Activated CD4-positive, alpha-beta T cell treated with anti-CD3 and anti-CD28 coated beads for 24 hours (primary cell): Measurements from ENCODE around the gene FRMD3.
"Not testable (repeated sequence)": the region's sequence is repeated elsewhere in the genome, so short reads cannot be mapped to it uniquely, and the experiment has no call there.

ENCODE experiments used
- DNase-seq, 2 donors: peaks; one replicate each; pipeline ENCODE4 v3.0.0-alpha.2; 2020; ENCODE audit warnings: low read depth in 2 of 2

The FRMD3 gene

DNA sequence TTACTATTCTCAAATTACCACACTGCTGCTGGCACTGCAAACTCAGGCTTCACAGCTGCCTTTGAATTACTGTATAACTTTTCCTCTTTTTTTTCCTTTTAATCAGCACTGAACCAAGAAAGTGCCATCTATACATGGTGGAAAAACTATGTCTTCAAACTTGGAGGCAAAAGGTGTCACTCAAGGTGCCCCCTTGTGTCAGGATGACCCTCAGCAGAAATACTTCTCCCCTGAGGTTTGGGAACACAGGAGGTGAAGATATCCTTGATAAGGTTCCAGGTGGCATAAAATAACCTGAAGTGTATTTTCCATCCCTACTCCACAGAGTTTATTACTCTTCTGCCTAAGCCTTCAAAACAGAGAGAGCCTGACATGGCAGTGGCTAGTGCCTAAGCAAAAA is 14.5 kb downstream of the FRMD3 start:
- DNase-seq = no peak

GRCh38 chr9:83521411-83521810 is 16.8 kb downstream of the FRMD3 start:
- DNase-seq = no peak

- no peak for DNase-seq
These were observed 17.2 kb downstream of the FRMD3 start for GRCh38 chr9:83521011-83521410.

- no peak for DNase-seq
These were observed 17.9 kb downstream of the FRMD3 start for GRCh38 chr9:83520292-83520691.

- not testable (repeated sequence) for DNase-seq
These were observed 20.2 kb downstream of the FRMD3 start for GRCh38 chr9:83517980-83518379.

DNA sequence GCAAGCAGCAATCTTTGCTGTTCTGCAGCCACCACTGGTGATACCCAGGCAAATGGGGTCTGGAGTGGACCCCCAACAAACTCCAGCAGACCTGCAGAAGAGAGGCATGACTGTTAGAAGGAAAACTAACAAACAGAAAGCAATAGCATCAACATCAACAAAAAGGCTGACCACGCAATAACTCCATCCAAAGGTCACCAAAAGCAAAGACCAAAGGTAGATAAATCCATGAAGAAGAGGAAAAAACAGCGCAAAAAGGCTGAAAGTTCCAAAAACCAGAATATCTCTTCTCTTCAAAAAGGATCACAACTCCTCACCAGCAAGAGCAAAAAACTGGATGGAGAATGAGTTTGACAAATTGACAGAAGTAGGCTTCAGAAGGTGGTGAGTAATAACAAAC is 23.4 kb downstream of the FRMD3 start:
- DNase-seq = no peak

DNA sequence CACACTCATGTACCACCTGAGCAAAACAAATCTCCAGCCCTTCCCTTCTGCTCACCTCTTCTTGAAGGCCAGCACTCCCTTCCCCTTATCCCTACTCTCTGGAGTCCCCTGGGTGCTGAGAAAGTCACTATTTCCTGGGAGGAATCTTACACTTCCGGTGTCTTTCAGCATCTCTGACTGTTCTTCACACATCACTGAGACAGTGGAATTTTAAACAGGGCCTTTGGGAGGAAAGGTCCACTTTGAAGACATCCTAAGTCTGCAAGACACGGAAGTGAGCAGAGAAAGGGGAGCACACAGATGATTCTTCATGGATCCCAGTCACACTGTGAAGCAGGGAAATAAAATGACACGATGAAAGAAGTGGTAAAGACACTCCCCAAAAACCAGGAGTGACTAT is 25.6 kb downstream of the FRMD3 start:
- no peak for DNase-seq

GRCh38 chr9:83511051-83511450 is 27.1 kb downstream of the FRMD3 start:
- no peak for DNase-seq

DNA sequence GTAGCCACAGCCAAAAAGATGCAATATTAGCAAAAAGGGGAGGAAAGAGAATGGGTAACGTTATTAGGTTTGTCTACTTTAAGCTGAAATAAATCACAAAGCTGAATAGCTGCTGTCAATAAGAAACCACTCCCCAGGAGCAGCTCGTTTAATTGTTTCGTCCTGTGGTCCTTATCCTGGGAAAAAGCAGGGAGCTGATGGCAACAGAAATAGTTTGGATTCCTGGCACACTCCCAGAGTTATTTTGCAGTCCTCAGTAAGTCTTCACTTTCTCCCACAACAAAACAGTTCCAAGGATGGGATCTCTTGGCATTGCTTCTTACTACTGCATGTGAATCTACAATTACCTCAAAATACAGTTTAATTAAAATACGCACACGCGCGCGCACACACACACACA is 28.8 kb downstream of the FRMD3 start:
- no peak for DNase-seq

DNA sequence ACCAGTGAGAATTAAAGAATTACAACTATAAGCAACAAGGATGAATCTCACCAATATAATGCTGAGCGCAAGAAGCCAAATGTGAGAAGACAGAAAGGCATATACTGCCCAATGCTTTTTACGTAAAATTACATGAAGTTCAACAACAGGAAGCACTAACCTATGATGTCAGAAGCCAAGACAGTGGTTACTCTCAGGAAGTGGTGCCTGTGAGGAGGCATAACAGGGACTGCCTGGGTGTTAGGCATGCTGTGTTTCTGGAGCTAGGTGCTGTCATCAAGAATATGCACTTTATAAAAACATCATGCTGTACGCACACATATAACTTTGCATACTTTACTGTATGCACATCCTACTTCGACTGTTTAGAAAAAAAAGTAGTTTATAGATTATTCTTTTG is 30.1 kb downstream of the FRMD3 start:
- no peak for DNase-seq

DNA sequence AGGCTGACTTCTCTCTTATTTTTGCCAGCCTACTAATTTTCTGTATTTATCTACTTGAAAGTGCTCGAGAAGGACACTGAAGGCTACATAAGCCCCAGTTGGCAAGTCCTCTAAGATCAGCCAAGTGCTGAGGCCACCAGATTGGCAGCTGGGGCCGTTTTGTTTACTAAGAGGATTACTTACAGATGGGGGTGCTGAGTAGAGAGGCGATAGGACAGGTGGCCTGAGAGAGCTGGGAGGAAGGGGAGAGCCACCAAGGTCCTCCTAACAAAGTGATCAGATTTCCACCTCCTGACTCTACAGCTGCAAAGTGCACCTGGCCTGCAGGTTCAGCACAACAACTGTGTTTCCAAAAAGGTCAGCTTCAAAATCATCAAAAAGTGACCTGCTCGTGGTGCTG is 32.9 kb downstream of the FRMD3 start:
- DNase-seq = no peak

DNA sequence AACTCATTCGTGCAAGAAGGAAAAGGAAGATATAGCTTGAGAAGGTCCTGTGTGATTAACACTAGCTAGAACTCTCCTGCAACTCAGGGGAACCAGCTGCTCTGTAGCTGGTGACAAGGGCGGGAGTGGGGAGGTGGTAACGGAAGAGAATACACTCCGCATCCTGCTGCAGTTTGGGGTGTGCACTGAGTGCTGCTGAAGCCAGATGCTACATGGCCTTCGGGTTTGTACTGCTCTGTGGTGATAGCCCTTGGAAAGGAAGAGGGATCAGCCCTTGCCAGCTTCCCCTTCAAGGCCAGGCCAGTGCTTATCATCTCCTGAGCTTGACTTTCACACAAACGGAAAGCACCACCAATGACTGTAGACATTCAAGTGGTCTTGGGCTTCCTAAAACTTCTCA is 34.3 kb downstream of the FRMD3 start:
- DNase-seq = no peak

DNA sequence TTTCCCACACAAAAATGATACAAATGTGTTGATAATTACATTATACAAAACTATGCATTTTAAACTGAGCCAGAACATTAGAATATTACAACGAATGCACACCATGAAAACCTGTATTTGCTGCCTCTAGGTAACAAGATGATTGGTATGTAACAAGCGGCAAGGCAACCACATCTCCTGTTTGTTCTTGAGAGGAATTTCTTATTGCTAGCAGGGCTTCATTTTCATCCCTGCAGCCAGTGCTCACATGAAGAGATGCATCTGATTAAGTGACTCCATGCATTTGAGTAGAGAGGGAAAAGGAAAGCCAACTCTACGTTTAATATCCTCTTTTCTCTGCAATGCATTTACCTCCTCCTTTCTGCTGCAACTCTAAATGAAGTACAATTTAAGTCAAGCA is 36.6 kb downstream of the FRMD3 start:
- DNase-seq = no peak

- no peak for DNase-seq
These were observed 40.8 kb downstream of the FRMD3 start for GRCh38 chr9:83497441-83497840.

DNA sequence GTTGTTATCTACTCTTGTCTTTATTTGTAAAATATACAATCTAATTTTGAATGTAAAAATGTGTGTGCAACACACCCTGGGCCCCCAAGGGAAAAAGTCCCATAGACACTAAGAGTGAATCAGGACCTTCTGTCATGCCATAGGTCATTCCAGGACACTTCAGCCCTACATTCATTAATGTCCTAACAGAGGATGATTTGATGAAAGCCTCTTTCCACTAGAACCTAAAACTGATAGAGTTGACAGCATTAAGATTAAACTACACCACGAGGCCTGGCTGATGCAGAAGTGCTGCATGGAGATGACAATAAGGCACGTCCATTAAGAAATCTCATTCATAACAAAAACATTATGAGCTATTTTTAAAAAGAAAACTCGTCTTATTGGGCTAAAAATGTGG is 46.2 kb downstream of the FRMD3 start:
- no peak for DNase-seq

GRCh38 chr9:83491413-83491812 is 46.8 kb downstream of the FRMD3 start:
- DNase-seq = no peak

- DNase-seq = no peak
These were observed 48.2 kb downstream of the FRMD3 start for GRCh38 chr9:83489961-83490360.

DNA sequence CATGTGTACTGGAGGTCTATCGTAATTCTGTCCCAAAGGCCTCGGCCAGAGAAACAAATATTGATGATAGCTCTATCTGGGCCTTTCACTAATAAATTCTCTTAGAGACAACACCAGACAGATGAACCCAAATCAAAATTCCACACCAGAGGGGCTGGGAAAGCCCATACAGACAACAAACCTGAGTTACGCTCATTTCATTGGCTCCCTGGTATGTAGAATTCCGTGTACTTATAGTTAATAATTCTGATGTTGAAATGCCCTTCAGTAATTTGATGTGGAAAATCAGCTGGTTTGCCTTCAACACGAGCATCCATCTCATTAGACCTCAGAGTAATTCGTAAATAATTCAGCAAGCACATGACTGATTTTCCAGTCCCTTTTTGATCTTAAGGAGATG is 53.2 kb downstream of the FRMD3 start:
- DNase-seq = no peak

- no peak for DNase-seq
These were observed 55.0 kb downstream of the FRMD3 start for GRCh38 chr9:83483223-83483622.

GRCh38 chr9:83479765-83480164 is 58.4 kb downstream of the FRMD3 start:
- no peak for DNase-seq

DNA sequence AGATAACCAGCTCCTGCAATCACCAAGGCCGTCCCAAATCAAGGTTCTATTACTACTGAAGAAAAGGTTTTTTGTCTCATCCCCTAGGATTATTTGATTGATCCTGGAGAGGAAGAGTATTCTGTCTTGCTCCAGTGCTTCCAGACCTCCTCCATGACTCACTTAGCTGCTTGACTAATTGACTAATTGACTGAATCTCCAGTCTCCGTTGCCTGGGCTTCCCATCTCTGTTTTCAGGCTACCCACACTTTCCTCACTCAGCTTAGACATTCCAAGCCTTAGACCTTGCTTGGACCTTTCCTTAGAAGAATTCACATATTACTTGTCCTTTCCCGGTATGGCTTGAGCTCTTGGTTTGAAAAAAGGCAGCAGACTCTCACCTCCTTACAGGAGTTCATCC is 60.6 kb downstream of the FRMD3 start:
- no peak for DNase-seq

DNA sequence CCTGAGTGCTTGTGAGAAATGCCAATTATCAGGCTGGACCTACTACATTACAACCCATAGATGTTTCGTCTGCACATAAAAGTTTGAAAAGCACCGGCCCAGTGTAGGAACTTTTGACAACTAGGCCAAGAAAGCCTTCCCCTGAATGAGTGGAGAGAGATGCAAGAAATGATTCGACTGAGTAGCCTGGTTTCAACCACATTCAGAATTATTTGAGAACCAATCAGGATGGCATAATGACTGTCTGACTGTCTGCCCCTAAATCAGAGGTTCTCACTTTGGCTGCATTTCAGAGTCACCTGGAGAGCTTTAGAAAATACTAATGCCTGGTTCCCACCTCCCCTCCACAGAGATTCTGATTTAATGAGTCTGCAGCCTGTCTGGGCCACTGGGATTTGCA is 61.1 kb downstream of the FRMD3 start:
- DNase-seq = no peak

DNA sequence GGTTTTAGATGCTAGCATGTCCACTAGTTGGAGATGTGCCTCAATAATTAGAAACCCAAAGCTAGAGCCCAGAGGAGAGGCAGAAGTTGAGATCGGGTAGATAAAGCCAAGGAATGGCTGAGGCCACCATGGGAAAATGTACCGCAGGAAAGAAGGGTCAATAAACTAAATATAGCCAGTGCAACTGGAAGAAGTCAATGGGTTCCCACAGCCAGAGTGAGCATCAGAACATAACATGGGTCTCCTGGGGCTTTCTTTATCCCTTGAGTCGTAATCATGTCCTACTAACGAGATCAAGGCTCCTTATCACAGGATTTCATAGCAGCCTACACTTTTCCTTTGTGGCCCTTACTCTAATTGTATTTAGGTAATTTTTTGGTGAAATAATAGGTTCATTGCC is 61.7 kb downstream of the FRMD3 start:
- DNase-seq = no peak

DNA sequence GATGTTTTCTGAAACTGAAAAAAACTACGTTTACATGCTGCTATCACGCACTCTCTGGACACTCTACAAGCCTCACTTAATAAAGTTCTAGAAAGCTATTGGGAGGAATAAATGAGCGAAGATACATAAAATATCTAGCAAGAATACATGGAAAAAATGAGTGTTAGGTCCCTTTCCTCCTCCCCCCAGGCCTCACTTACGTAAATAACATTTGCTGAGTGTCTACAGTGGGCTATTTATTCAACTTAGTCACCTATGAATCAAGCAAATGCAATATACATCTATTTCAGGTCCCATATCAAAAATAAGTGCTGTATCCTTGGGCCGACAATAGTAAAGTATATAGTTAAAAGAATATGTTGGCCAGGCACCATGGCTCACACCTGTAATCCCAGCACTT is 62.5 kb downstream of the FRMD3 start:
- no peak for DNase-seq

- no peak for DNase-seq
These were observed 63.6 kb downstream of the FRMD3 start for GRCh38 chr9:83474631-83475030.
